ENCODE data around the gene CEBPZOS. TPM values are rescaled to one million over a fixed set of nuclear protein-coding genes. Genes with fewer than 3 reads are reported as not detected.
A peak's percentile ranks its signal among the peaks of the same experiment; 100 is the strongest.

CEBPZOS gene
- total RNA-seq, 1 donor from 2014 or later: not detected

GRCh38 chr2:37181726-37182684 lies 14.3 kb upstream of the CEBPZOS start:
- H3K4me1 Mint-ChIP-seq (ENCODE audit: unreplicated experiment): no peaks in the 10 kb centered on the region
- DNase-seq (ENCODE audit: extremely low spot score, unreplicated experiment): no peak
- H3K27ac Mint-ChIP-seq (ENCODE audit: unreplicated experiment): no peak overlapping the region
- H3K4me3 Mint-ChIP-seq (ENCODE audit: unreplicated experiment): no peak overlapping the region
- H3K9me3 Mint-ChIP-seq (ENCODE audit: unreplicated experiment): no peaks in the 10 kb centered on the region
- H3K27me3 Mint-ChIP-seq (ENCODE audit: unreplicated experiment): peaks cover 19% of the 10 kb centered on the region
- no peaks in the 10 kb centered on the region for H3K36me3 Mint-ChIP-seq (ENCODE audit: unreplicated experiment)
- TF ChIP-seq CTCF (IDR thresholded peaks at IDR 0.05): no peak

GRCh38 chr2:37188570-37188969 lies 7.7 kb upstream of the CEBPZOS start, which contains the start of gene SULT6B1:
TSS of gene SULT6B1 (minus strand) at chr2:37188670. CDS start at chr2:37188640, 30 bp downstream.
- no peak within 1 kb of the TSS for H3K4me3 Mint-ChIP-seq (ENCODE audit: unreplicated experiment)
- TF ChIP-seq CTCF (IDR thresholded peaks at IDR 0.05): no peak
- no peak within 1 kb of the TSS for H3K27ac Mint-ChIP-seq (ENCODE audit: unreplicated experiment)
- H3K9me3 Mint-ChIP-seq (ENCODE audit: unreplicated experiment): no peaks in the 10 kb centered on the region
- peaks cover 10% of the 10 kb centered on the region for H3K27me3 Mint-ChIP-seq (ENCODE audit: unreplicated experiment)
- H3K36me3 Mint-ChIP-seq (ENCODE audit: unreplicated experiment): no peaks in the 10 kb centered on the region
- H3K4me1 Mint-ChIP-seq (ENCODE audit: unreplicated experiment): peaks cover 10% of the 10 kb centered on the region
- DNase-seq (ENCODE audit: extremely low spot score, unreplicated experiment): no peak

GRCh38 chr2:37189452-37190153 lies 6.7 kb upstream of the CEBPZOS start:
- no peaks in the 10 kb centered on the region for H3K36me3 Mint-ChIP-seq (ENCODE audit: unreplicated experiment)
- H3K4me3 Mint-ChIP-seq (ENCODE audit: unreplicated experiment): no peak overlapping the region
- no peak for DNase-seq (ENCODE audit: extremely low spot score, unreplicated experiment)
- H3K9me3 Mint-ChIP-seq (ENCODE audit: unreplicated experiment): no peaks in the 10 kb centered on the region
- TF ChIP-seq CTCF (IDR thresholded peaks at IDR 0.05): no peak
- H3K27ac Mint-ChIP-seq (ENCODE audit: unreplicated experiment): peak overlapping the region; percentile 78
- peaks cover 10% of the 10 kb centered on the region for H3K4me1 Mint-ChIP-seq (ENCODE audit: unreplicated experiment)
- peaks cover 9% of the 10 kb centered on the region for H3K27me3 Mint-ChIP-seq (ENCODE audit: unreplicated experiment)

GRCh38 chr2:37190290-37190689 lies 6.0 kb upstream of the CEBPZOS start:
- TF ChIP-seq CTCF (IDR thresholded peaks at IDR 0.05): no peak
- no peak for DNase-seq (ENCODE audit: extremely low spot score, unreplicated experiment)
- Mint-ChIP-seq H3K27me3 (ENCODE audit: unreplicated experiment) (peaks cover 5% of the 10 kb centered on the region), H3K9me3 (ENCODE audit: unreplicated experiment) (no peaks in the 10 kb centered on the region), H3K4me3 (ENCODE audit: unreplicated experiment) (no peak overlapping the region), H3K27ac (ENCODE audit: unreplicated experiment) (no peak overlapping the region), H3K36me3 (ENCODE audit: unreplicated experiment) (no peaks in the 10 kb centered on the region), H3K4me1 (ENCODE audit: unreplicated experiment) (peaks cover 10% of the 10 kb centered on the region)

- no peaks in the 10 kb centered on the region for H3K9me3 Mint-ChIP-seq (ENCODE audit: unreplicated experiment)
- peaks cover 10% of the 10 kb centered on the region for H3K4me1 Mint-ChIP-seq (ENCODE audit: unreplicated experiment)
- H3K27me3 Mint-ChIP-seq (ENCODE audit: unreplicated experiment): peaks cover under 1% of the 10 kb centered on the region
- no peak overlapping the region for H3K4me3 Mint-ChIP-seq (ENCODE audit: unreplicated experiment)
- DNase-seq (ENCODE audit: extremely low spot score, unreplicated experiment): no peak
- no peak overlapping the region for H3K27ac Mint-ChIP-seq (ENCODE audit: unreplicated experiment)
- no peak for TF ChIP-seq CTCF (IDR thresholded peaks at IDR 0.05)
- H3K36me3 Mint-ChIP-seq (ENCODE audit: unreplicated experiment): peaks cover under 1% of the 10 kb centered on the region
Measured at GRCh38 chr2:37191253-37191652, 5.0 kb upstream of the CEBPZOS start.
